ENCODE results near the gene CA6. TPM values are rescaled to one million over a fixed set of nuclear protein-coding genes. Genes with fewer than 3 reads are reported as not detected.

CA6 gene
- total and polyA plus RNA-seq, 2 donors (not counting 1 experiment from before 2014, with no cell fraction given), result not detected

- ATAC-seq (ENCODE audit: low read depth), result no peak
- Histone ChIP-seq H3K36me3 (replicated peaks in 1 of 2; ENCODE audit: control extremely low read depth in 1 of 2, control insufficient read depth in 1 of 2, extremely low read depth in 1 of 2, insufficient read depth in 2 of 2, low read length in 1 of 2) (no peaks in the 10 kb centered on the region), H3K27ac (ENCODE audit: low read length in 2 of 2) (no peak overlapping the region), H3K4me3 (ENCODE audit: control extremely low read depth in 1 of 5, extremely low read depth in 1 of 5, insufficient read depth in 1 of 5, low read depth in 2 of 5, low read length in 4 of 5) (no peak overlapping the region), H3K27me3 (replicated peaks in 1 of 4; ENCODE audit: control extremely low read depth in 1 of 4, control insufficient read depth in 3 of 4, insufficient read depth in 4 of 4, low read length in 3 of 4) (no peaks in the 10 kb centered on the region), H3K79me2 (ENCODE audit: control insufficient read depth, insufficient read depth, low read length) (no peaks in the 10 kb centered on the region), H4K20me1 (ENCODE audit: control insufficient read depth, insufficient read depth, low read length, poor library complexity, severe bottlenecking) (no peaks in the 10 kb centered on the region), H2AFZ (ENCODE audit: insufficient read depth, low read depth, low read length, poor library complexity, severe bottlenecking) (no peak overlapping the region), H3K9me3 (ENCODE audit: control extremely low read depth in 1 of 3, control insufficient read depth in 2 of 3, insufficient read depth in 1 of 3, low read length in 2 of 3) (no peaks in the 10 kb centered on the region), H3K9ac (ENCODE audit: low read length) (no peak overlapping the region), H3K4me2 (replicated peaks; ENCODE audit: low read depth, low read length, poor library complexity, severe bottlenecking) (no peak overlapping the region), H3K4me1 (ENCODE audit: control insufficient read depth in 2 of 2, insufficient read depth in 2 of 2, low read length in 2 of 2) (peaks cover 7 to 11% of the 10 kb centered on the region in 2 donors)
- ChIA-PET CTCF (no interaction called here), POLR2A (no interaction called here)
- H3K27me3 Mint-ChIP-seq, result peaks cover 26% of the 10 kb centered on the region
- no peak for TF ChIP-seq EZH2 (IDR thresholded peaks at IDR 0.05; ENCODE audit: borderline replicate concordance, insufficient read depth, low read depth, low read length, poor library complexity, severe bottlenecking)
- no peak for TF ChIP-seq CTCF (IDR thresholded peaks at IDR 0.05)
- WGBS (ENCODE audit: insufficient coverage), result no CpG with 5 or more reads among the region's 7 CpGs
- intact Hi-C loops (cut with micrococcal nuclease), result no loop called here
- H3K4me3 Mint-ChIP-seq, result no peak overlapping the region
- peaks cover 12% of the 10 kb centered on the region for H3K4me1 Mint-ChIP-seq
- no peaks in the 10 kb centered on the region for H3K9me3 Mint-ChIP-seq (ENCODE audit: insufficient read depth)
- DNase-seq, result no peak
- H3K27ac Mint-ChIP-seq, result no peak overlapping the region
Measured at GRCh38 chr1:8974551-8974950, 28.9 kb downstream of the CA6 start.

GRCh38 chr1:8976338-8976737, 30.7 kb downstream of the CA6 start:
- ATAC-seq (ENCODE audit: low read depth), result no peak
- no peaks in the 10 kb centered on the region for H4K20me1 ChIP-seq (ENCODE audit: control insufficient read depth, insufficient read depth, low read length, poor library complexity, severe bottlenecking)
- H3K4me2 ChIP-seq (replicated peaks; ENCODE audit: low read depth, low read length, poor library complexity, severe bottlenecking), result no peak overlapping the region
- no peak overlapping the region for H3K27ac ChIP-seq (ENCODE audit: low read length in 2 of 2)
- no peaks in the 10 kb centered on the region for H3K9me3 ChIP-seq (ENCODE audit: control extremely low read depth in 1 of 3, control insufficient read depth in 2 of 3, insufficient read depth in 1 of 3, low read length in 2 of 3)
- ChIA-PET CTCF (interaction anchor here (1.3 to 1.5 kb wide), 2 partner anchors 9 to 11 kb away, joined by 3 read pairs; no protein-coding TSS in a partner anchor), POLR2A (no interaction called here)
- no peak overlapping the region for H3K4me3 ChIP-seq (ENCODE audit: control extremely low read depth in 1 of 5, extremely low read depth in 1 of 5, insufficient read depth in 1 of 5, low read depth in 2 of 5, low read length in 4 of 5)
- H3K9ac ChIP-seq (ENCODE audit: low read length), result no peak overlapping the region
- Mint-ChIP-seq H3K27ac (no peak overlapping the region), H3K4me1 (peaks cover 7% of the 10 kb centered on the region), H3K4me3 (no peak overlapping the region), H3K9me3 (ENCODE audit: insufficient read depth) (peaks cover 2% of the 10 kb centered on the region), H3K27me3 (peaks cover 30% of the 10 kb centered on the region)
- intact Hi-C loops (cut with micrococcal nuclease), result no loop called here
- WGBS (ENCODE audit: insufficient coverage), result 99% methylated on average over 5 of the region's 5 CpGs
- H3K4me1 ChIP-seq (ENCODE audit: control insufficient read depth in 2 of 2, insufficient read depth in 2 of 2, low read length in 2 of 2), result peaks cover 2 to 3% of the 10 kb centered on the region in 2 donors
- no peak for DNase-seq
- H3K36me3 ChIP-seq (replicated peaks in 1 of 2; ENCODE audit: control extremely low read depth in 1 of 2, control insufficient read depth in 1 of 2, extremely low read depth in 1 of 2, insufficient read depth in 2 of 2, low read length in 1 of 2), result no peaks in the 10 kb centered on the region
- TF ChIP-seq EZH2 (IDR thresholded peaks at IDR 0.05; ENCODE audit: borderline replicate concordance, insufficient read depth, low read depth, low read length, poor library complexity, severe bottlenecking), result no peak
- TF ChIP-seq CTCF (IDR thresholded peaks at IDR 0.05), result no peak
- no peak overlapping the region for H2AFZ ChIP-seq (ENCODE audit: insufficient read depth, low read depth, low read length, poor library complexity, severe bottlenecking)
- no peaks in the 10 kb centered on the region for H3K79me2 ChIP-seq (ENCODE audit: control insufficient read depth, insufficient read depth, low read length)
- no peaks in the 10 kb centered on the region for H3K27me3 ChIP-seq (replicated peaks in 1 of 4; ENCODE audit: control extremely low read depth in 1 of 4, control insufficient read depth in 3 of 4, insufficient read depth in 4 of 4, low read length in 3 of 4)
